GM19328 (cell line): Measurements from ENCODE around the gene RERE.

ENCODE experiments used
- ATAC-seq: cut with Tn5 transposase; IDR thresholded peaks from one replicate; pipeline ENCODE4 v1.9.1; 2021; ENCODE audit warnings: mild to moderate bottlenecking, moderate library complexity; ENCODE audit not compliant: unreplicated experiment

RERE gene

GRCh38 chr1:8560035-8560434 is 257.4 kb downstream of the RERE start:
- ATAC-seq, result no peak

GRCh38 chr1:8555582-8555981 is 261.9 kb downstream of the RERE start:
- no peak for ATAC-seq

- ATAC-seq, result no peak
Measured at GRCh38 chr1:8554956-8555534, 262.4 kb downstream of the RERE start.

GRCh38 chr1:8552820-8553397 is 264.5 kb downstream of the RERE start:
- no peak for ATAC-seq

- ATAC-seq, result no peak
Measured at GRCh38 chr1:8551613-8552489, 265.6 kb downstream of the RERE start.

- ATAC-seq, result no peak
Measured at GRCh38 chr1:8551057-8551456, 266.4 kb downstream of the RERE start.

GRCh38 chr1:8547791-8548190 is 269.6 kb downstream of the RERE start:
- ATAC-seq, result no peak

GRCh38 chr1:8545078-8545477 is 272.4 kb downstream of the RERE start:
- ATAC-seq, result no peak

- ATAC-seq, result no peak
Measured at GRCh38 chr1:8544644-8545043, 272.8 kb downstream of the RERE start.

- ATAC-seq, result no peak
Measured at GRCh38 chr1:8543965-8544364, 273.5 kb downstream of the RERE start.

- no peak for ATAC-seq
Measured at GRCh38 chr1:8541961-8542521, 275.4 kb downstream of the RERE start.

GRCh38 chr1:8540971-8541370 is 276.5 kb downstream of the RERE start:
- no peak for ATAC-seq

- no peak for ATAC-seq
Measured at GRCh38 chr1:8540261-8540941, 277.0 kb downstream of the RERE start.

- ATAC-seq, result no peak
Measured at GRCh38 chr1:8539683-8540082, 277.8 kb downstream of the RERE start.

- no peak for ATAC-seq
Measured at GRCh38 chr1:8538502-8538901, 278.9 kb downstream of the RERE start.

- no peak for ATAC-seq
Measured at GRCh38 chr1:8537991-8538390, 279.4 kb downstream of the RERE start.

GRCh38 chr1:8536515-8536914 is 280.9 kb downstream of the RERE start:
- ATAC-seq, result no peak

- ATAC-seq, result no peak
Measured at GRCh38 chr1:8533907-8534306, 283.5 kb downstream of the RERE start.

- no peak for ATAC-seq
Measured at GRCh38 chr1:8533124-8533523, 284.3 kb downstream of the RERE start.

- ATAC-seq, result no peak
Measured at GRCh38 chr1:8529901-8530300, 287.5 kb downstream of the RERE start.

GRCh38 chr1:8527941-8528340 is 289.5 kb downstream of the RERE start:
- ATAC-seq, result no peak
